22Rv1 (cell line): Measurements from ENCODE around the gene LRRC27.

Experiments
- ZFX ChIP-seq: fragments of 450-650 bp; IDR thresholded peaks from 2 replicates; pipeline ENCODE4 v1.6.1; 2017; ENCODE audit warnings: antibody characterized with exemption, borderline replicate concordance
- TF ChIP-seq, protein P1 (sequence below): fragments of 450-650 bp; IDR thresholded peaks from 2 replicates; pipeline ENCODE4 v1.5.1; 2017; ENCODE audit warnings: mild to moderate bottlenecking

DNA sequence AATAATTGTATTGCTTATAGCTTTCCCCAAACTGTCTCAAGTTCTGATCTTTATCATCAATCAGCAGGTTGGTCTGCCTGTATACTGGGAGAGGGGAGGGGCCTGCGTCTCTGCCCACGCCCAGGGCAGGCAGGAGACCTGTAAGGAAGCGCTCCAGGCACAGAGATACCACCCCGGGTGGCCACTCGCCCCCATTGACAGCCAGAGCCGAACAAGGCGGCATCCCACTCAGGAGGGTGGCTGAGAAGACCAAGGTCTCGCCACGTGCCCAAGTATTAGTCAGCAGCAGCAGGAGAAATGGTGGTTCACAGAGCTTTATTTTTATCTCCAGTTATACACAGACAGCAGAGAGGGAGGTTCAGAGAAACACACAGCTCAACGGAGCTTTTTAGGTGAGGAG is 31.4 kb upstream of the LRRC27 start:
- TF ChIP-seq, protein P1, sequence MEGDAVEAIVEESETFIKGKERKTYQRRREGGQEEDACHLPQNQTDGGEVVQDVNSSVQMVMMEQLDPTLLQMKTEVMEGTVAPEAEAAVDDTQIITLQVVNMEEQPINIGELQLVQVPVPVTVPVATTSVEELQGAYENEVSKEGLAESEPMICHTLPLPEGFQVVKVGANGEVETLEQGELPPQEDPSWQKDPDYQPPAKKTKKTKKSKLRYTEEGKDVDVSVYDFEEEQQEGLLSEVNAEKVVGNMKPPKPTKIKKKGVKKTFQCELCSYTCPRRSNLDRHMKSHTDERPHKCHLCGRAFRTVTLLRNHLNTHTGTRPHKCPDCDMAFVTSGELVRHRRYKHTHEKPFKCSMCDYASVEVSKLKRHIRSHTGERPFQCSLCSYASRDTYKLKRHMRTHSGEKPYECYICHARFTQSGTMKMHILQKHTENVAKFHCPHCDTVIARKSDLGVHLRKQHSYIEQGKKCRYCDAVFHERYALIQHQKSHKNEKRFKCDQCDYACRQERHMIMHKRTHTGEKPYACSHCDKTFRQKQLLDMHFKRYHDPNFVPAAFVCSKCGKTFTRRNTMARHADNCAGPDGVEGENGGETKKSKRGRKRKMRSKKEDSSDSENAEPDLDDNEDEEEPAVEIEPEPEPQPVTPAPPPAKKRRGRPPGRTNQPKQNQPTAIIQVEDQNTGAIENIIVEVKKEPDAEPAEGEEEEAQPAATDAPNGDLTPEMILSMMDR, result no peak
- no peak for TF ChIP-seq ZFX
